GM23338 (cell line): ENCODE results near the gene PTPRE. TPM values are rescaled to one million over a fixed set of nuclear protein-coding genes. Genes with fewer than 3 reads are reported as not detected.

ENCODE experiments used
- ATAC-seq: fragments of 200-7000 bp; cut with Tn5 transposase; 3 replicates; pipeline ENCODE4 v1.9.1; 2020
- DNase-seq: peaks from one replicate; pipeline ENCODE4 v3.0.0-alpha.2; 2015; ENCODE audit warnings: low spot score
- H2AFZ ChIP-seq: fragments of 200-600 bp; sonication (generic); 2 replicates; pipeline ENCODE4 v1.8.0; 2016; ENCODE audit warnings: antibody characterized with exemption, mild to moderate bottlenecking, moderate library complexity
- H3F3A ChIP-seq: fragments of 200-600 bp; sonication (generic); replicated peaks from 2 replicates; pipeline ENCODE4 v1.8.0; 2017; ENCODE audit warnings: antibody characterized with exemption, mixed run types, low read depth
- H3K27ac ChIP-seq: fragments of 200-600 bp; sonication (generic); 2 replicates; pipeline ENCODE4 v1.6.1; 2016; ENCODE audit warnings: low read depth
- H3K27me3 ChIP-seq: fragments of 200-600 bp; sonication (generic); 2 replicates; pipeline ENCODE4 v1.8.0; 2016; ENCODE audit warnings: mild to moderate bottlenecking, mixed run types, moderate library complexity; ENCODE audit not compliant: insufficient read depth
- H3K36me3 ChIP-seq: fragments of 200-600 bp; sonication (generic); 2 replicates; pipeline ENCODE4 v1.8.0; 2016; ENCODE audit warnings: mild to moderate bottlenecking; ENCODE audit not compliant: insufficient read depth
- H3K4me1 ChIP-seq: fragments of 200-600 bp; sonication (generic); 2 replicates; pipeline ENCODE4 v1.8.0; 2016; ENCODE audit warnings: mild to moderate bottlenecking, moderate library complexity; ENCODE audit not compliant: insufficient read depth
- H3K4me2 ChIP-seq: fragments of 200-600 bp; sonication (generic); 2 replicates; pipeline ENCODE4 v1.7.1; 2017; ENCODE audit warnings: mixed run types
- H3K4me3 ChIP-seq: fragments of 200-600 bp; sonication (generic); 2 replicates; pipeline ENCODE4 v1.6.1; 2016; ENCODE audit warnings: mixed run types
- H3K79me2 ChIP-seq: fragments of 200-600 bp; sonication (generic); replicated peaks from 2 replicates; pipeline ENCODE4 v1.8.0; 2017; ENCODE audit warnings: mild to moderate bottlenecking; ENCODE audit not compliant: insufficient read depth
- H3K9me2 ChIP-seq: fragments of 200-600 bp; sonication (generic); 2 replicates; pipeline ENCODE4 v1.8.0; 2017; ENCODE audit not compliant: insufficient read depth
- H4K20me1 ChIP-seq: fragments of 200-600 bp; sonication (generic); replicated peaks from 2 replicates; pipeline ENCODE4 v1.8.0; 2017; ENCODE audit warnings: mild to moderate bottlenecking; ENCODE audit not compliant: insufficient read depth
- H3K27ac Mint-ChIP-seq: 2 replicates; pipeline ENCODE4 v1.8.0; 2020; ENCODE audit warnings: inconsistent platforms, mild to moderate bottlenecking, moderate library complexity, mixed read lengths
- H3K27me3 Mint-ChIP-seq: 3 replicates; pipeline ENCODE4 v1.8.0; 2022; ENCODE audit warnings: low read depth, mild to moderate bottlenecking, moderate library complexity, mixed read lengths, inconsistent platforms; ENCODE audit not compliant: insufficient read depth, poor library complexity
- H3K36me3 Mint-ChIP-seq: 3 replicates; pipeline ENCODE4 v1.8.0; 2021; ENCODE audit warnings: low read depth, mild to moderate bottlenecking, inconsistent platforms, moderate library complexity, mixed read lengths
- H3K4me1 Mint-ChIP-seq: 3 replicates; pipeline ENCODE4 v1.8.0; 2020; ENCODE audit warnings: mild to moderate bottlenecking, inconsistent platforms, mixed read lengths
- H3K4me3 Mint-ChIP-seq: 3 replicates; pipeline ENCODE4 v1.8.0; 2021; ENCODE audit warnings: moderate library complexity, mild to moderate bottlenecking, inconsistent platforms, mixed read lengths
- H3K9me3 Mint-ChIP-seq: 3 replicates; pipeline ENCODE4 v1.8.0; 2020; ENCODE audit warnings: moderate library complexity, mild to moderate bottlenecking, inconsistent platforms, mixed read lengths
- CREB1 ChIP-seq: fragments of 250-450 bp; sonication (Bioruptor Pico); IDR thresholded peaks from 2 replicates; pipeline ENCODE4 v1.5.0; 2020; ENCODE audit warnings: low read depth, mild to moderate bottlenecking, moderate library complexity
- EZH2 ChIP-seq: fragments of 200-600 bp; sonication (generic); IDR thresholded peaks from one replicate; pipeline ENCODE4 v1.8.0; 2017; ENCODE audit warnings: antibody characterized with exemption, mild to moderate bottlenecking, low read depth; ENCODE audit not compliant: unreplicated experiment
- EZH2phosphoT487 ChIP-seq: fragments of 200-600 bp; sonication (generic); IDR thresholded peaks from one replicate; pipeline ENCODE4 v1.8.1; 2018; ENCODE audit warnings: antibody characterized with exemption; ENCODE audit not compliant: unreplicated experiment
- JUNB ChIP-seq: IDR thresholded peaks from one replicate; pipeline ENCODE4 v1.6.1; 2016; ENCODE audit warnings: antibody characterized with exemption; ENCODE audit not compliant: unreplicated experiment
- NANOG ChIP-seq: IDR thresholded peaks from 2 replicates; pipeline ENCODE4 v1.6.1; 2016; ENCODE audit warnings: antibody characterized with exemption, borderline replicate concordance
- POLR2AphosphoS5 ChIP-seq: IDR thresholded peaks from 2 replicates; pipeline ENCODE4 v1.6.1; 2016; ENCODE audit warnings: antibody characterized with exemption, low read depth
- STAT1 ChIP-seq: IDR thresholded peaks from one replicate; pipeline ENCODE4 v1.6.1; 2016; ENCODE audit warnings: antibody characterized with exemption; ENCODE audit not compliant: unreplicated experiment
- ZNF114 ChIP-seq: fragments of 250-450 bp; sonication (Bioruptor Pico); IDR thresholded peaks from 2 replicates; pipeline ENCODE4 v1.5.0; 2020; ENCODE audit warnings: mild to moderate bottlenecking, moderate library complexity
- ZNF331 ChIP-seq: fragments of 250-450 bp; sonication (Bioruptor Pico); IDR thresholded peaks from 2 replicates; pipeline ENCODE4 v1.5.0; 2020; ENCODE audit warnings: low read depth, mild to moderate bottlenecking, moderate library complexity
- polyA plus RNA-seq: library from polyadenylated mRNA; unstranded; fragments of >200 nt; fragmentation: Nextera tagmentation; extraction: Ambion mirVana; gene quantifications from 2 replicates; pipeline ENCODE4 v1.2.1, GENCODE V29; 2016
- total RNA-seq: library from RNA; depleted of rRNA; stranded (reverse); fragments of >200 nt; shearing (Covaris generic); gene quantifications from 2 replicates; pipeline ENCODE4 v1.2.3, GENCODE V29; 2014
- TF ChIP-seq, protein P1 (sequence below): IDR thresholded peaks from 2 replicates; pipeline ENCODE4 v1.6.1; 2016; ENCODE audit warnings: antibody characterized with exemption
- TF ChIP-seq, protein P2 (sequence below): IDR thresholded peaks from one replicate; pipeline ENCODE4 v1.6.1; 2018; ENCODE audit warnings: antibody characterized with exemption; ENCODE audit not compliant: unreplicated experiment
- TF ChIP-seq, protein P3 (sequence below), 2 experiments: fragments of 200-600 bp in 1 of 2; sonication (generic) in 1 of 2; conservative IDR thresholded peaks; 2 replicates each; pipeline versions ENCODE4 v1.5.1 to v1.6.1; 2016 to 2017; ENCODE audit warnings: antibody characterized with exemption in 2 of 2, low read depth in 2 of 2, mild to moderate bottlenecking in 2 of 2, moderate library complexity in 1 of 2
- TF ChIP-seq, protein P4 (sequence below): fragments of 250-450 bp; sonication (Bioruptor Pico); IDR thresholded peaks from 2 replicates; pipeline ENCODE4 v1.5.0; 2020; ENCODE audit warnings: mild to moderate bottlenecking, moderate library complexity

PTPRE gene
- total and polyA plus RNA-seq, 2 experiments from 2014 or later: 0.34 to 0.42 TPM

DNA sequence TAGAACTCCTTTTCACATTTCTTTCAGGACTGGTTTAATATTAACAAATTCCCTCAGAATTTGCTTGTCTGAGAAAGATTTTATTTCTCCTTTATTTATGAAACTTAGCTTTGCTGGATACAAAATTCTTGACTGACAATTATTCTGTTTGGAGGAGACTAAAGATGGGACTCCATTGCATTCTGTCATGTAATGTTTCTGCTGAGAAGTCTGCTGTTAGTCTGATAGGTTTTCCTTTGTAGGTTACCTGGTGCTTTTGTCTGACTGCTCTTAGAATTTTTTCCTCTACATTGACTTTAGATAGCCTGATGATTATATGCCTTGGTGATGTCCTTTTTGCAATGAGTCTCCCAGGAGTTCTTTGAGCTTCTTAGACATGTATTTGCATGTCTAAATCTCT is 37.6 kb upstream of the PTPRE start:
- Mint-ChIP-seq H3K4me3 (no peak overlapping the region), H3K9me3 (peaks cover 26% of the 10 kb centered on the region), H3K36me3 (peaks cover 5% of the 10 kb centered on the region; the same call in 2 of the 3 replicates), H3K27me3 (peaks cover 2% of the 10 kb centered on the region), H3K27ac (no peak overlapping the region), H3K4me1 (no peaks in the 10 kb centered on the region; the same call in 2 of the 3 replicates)
- Histone ChIP-seq H3K9me2 (peaks cover 7% of the 10 kb centered on the region; the same call in 1 of the 2 replicates), H3K4me1 (no peaks in the 10 kb centered on the region), H3K79me2 (no peaks in the 10 kb centered on the region), H3K36me3 (no peaks in the 10 kb centered on the region), H3F3A (no peaks in the 10 kb centered on the region), H3K4me3 (no peak overlapping the region), H2AFZ (no peak overlapping the region), H3K27ac (no peak overlapping the region), H3K4me2 (no peak overlapping the region), H4K20me1 (no peaks in the 10 kb centered on the region), H3K27me3 (no peaks in the 10 kb centered on the region)
- ATAC-seq (no peak), DNase-seq (no peak)
- TF ChIP-seq POLR2AphosphoS5 (no peak), EZH2phosphoT487 (no peak), ZNF331 (CRISPR knock-in tag) (no peak), JUNB (no peak), ZNF114 (CRISPR knock-in tag) (no peak), CREB1 (CRISPR knock-in tag) (no peak), STAT1 (no peak), NANOG (no peak), EZH2 (no peak)
- TF ChIP-seq, protein P1, sequence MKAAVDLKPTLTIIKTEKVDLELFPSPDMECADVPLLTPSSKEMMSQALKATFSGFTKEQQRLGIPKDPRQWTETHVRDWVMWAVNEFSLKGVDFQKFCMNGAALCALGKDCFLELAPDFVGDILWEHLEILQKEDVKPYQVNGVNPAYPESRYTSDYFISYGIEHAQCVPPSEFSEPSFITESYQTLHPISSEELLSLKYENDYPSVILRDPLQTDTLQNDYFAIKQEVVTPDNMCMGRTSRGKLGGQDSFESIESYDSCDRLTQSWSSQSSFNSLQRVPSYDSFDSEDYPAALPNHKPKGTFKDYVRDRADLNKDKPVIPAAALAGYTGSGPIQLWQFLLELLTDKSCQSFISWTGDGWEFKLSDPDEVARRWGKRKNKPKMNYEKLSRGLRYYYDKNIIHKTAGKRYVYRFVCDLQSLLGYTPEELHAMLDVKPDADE: no peak
- TF ChIP-seq, protein P2, sequence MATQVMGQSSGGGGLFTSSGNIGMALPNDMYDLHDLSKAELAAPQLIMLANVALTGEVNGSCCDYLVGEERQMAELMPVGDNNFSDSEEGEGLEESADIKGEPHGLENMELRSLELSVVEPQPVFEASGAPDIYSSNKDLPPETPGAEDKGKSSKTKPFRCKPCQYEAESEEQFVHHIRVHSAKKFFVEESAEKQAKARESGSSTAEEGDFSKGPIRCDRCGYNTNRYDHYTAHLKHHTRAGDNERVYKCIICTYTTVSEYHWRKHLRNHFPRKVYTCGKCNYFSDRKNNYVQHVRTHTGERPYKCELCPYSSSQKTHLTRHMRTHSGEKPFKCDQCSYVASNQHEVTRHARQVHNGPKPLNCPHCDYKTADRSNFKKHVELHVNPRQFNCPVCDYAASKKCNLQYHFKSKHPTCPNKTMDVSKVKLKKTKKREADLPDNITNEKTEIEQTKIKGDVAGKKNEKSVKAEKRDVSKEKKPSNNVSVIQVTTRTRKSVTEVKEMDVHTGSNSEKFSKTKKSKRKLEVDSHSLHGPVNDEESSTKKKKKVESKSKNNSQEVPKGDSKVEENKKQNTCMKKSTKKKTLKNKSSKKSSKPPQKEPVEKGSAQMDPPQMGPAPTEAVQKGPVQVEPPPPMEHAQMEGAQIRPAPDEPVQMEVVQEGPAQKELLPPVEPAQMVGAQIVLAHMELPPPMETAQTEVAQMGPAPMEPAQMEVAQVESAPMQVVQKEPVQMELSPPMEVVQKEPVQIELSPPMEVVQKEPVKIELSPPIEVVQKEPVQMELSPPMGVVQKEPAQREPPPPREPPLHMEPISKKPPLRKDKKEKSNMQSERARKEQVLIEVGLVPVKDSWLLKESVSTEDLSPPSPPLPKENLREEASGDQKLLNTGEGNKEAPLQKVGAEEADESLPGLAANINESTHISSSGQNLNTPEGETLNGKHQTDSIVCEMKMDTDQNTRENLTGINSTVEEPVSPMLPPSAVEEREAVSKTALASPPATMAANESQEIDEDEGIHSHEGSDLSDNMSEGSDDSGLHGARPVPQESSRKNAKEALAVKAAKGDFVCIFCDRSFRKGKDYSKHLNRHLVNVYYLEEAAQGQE: no peak
- TF ChIP-seq, protein P3, sequence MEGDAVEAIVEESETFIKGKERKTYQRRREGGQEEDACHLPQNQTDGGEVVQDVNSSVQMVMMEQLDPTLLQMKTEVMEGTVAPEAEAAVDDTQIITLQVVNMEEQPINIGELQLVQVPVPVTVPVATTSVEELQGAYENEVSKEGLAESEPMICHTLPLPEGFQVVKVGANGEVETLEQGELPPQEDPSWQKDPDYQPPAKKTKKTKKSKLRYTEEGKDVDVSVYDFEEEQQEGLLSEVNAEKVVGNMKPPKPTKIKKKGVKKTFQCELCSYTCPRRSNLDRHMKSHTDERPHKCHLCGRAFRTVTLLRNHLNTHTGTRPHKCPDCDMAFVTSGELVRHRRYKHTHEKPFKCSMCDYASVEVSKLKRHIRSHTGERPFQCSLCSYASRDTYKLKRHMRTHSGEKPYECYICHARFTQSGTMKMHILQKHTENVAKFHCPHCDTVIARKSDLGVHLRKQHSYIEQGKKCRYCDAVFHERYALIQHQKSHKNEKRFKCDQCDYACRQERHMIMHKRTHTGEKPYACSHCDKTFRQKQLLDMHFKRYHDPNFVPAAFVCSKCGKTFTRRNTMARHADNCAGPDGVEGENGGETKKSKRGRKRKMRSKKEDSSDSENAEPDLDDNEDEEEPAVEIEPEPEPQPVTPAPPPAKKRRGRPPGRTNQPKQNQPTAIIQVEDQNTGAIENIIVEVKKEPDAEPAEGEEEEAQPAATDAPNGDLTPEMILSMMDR (conservative IDR thresholded peaks at IDR 0.05; ENCODE audit: low read depth in 2 of 2): no peak
- TF ChIP-seq, protein P4, sequence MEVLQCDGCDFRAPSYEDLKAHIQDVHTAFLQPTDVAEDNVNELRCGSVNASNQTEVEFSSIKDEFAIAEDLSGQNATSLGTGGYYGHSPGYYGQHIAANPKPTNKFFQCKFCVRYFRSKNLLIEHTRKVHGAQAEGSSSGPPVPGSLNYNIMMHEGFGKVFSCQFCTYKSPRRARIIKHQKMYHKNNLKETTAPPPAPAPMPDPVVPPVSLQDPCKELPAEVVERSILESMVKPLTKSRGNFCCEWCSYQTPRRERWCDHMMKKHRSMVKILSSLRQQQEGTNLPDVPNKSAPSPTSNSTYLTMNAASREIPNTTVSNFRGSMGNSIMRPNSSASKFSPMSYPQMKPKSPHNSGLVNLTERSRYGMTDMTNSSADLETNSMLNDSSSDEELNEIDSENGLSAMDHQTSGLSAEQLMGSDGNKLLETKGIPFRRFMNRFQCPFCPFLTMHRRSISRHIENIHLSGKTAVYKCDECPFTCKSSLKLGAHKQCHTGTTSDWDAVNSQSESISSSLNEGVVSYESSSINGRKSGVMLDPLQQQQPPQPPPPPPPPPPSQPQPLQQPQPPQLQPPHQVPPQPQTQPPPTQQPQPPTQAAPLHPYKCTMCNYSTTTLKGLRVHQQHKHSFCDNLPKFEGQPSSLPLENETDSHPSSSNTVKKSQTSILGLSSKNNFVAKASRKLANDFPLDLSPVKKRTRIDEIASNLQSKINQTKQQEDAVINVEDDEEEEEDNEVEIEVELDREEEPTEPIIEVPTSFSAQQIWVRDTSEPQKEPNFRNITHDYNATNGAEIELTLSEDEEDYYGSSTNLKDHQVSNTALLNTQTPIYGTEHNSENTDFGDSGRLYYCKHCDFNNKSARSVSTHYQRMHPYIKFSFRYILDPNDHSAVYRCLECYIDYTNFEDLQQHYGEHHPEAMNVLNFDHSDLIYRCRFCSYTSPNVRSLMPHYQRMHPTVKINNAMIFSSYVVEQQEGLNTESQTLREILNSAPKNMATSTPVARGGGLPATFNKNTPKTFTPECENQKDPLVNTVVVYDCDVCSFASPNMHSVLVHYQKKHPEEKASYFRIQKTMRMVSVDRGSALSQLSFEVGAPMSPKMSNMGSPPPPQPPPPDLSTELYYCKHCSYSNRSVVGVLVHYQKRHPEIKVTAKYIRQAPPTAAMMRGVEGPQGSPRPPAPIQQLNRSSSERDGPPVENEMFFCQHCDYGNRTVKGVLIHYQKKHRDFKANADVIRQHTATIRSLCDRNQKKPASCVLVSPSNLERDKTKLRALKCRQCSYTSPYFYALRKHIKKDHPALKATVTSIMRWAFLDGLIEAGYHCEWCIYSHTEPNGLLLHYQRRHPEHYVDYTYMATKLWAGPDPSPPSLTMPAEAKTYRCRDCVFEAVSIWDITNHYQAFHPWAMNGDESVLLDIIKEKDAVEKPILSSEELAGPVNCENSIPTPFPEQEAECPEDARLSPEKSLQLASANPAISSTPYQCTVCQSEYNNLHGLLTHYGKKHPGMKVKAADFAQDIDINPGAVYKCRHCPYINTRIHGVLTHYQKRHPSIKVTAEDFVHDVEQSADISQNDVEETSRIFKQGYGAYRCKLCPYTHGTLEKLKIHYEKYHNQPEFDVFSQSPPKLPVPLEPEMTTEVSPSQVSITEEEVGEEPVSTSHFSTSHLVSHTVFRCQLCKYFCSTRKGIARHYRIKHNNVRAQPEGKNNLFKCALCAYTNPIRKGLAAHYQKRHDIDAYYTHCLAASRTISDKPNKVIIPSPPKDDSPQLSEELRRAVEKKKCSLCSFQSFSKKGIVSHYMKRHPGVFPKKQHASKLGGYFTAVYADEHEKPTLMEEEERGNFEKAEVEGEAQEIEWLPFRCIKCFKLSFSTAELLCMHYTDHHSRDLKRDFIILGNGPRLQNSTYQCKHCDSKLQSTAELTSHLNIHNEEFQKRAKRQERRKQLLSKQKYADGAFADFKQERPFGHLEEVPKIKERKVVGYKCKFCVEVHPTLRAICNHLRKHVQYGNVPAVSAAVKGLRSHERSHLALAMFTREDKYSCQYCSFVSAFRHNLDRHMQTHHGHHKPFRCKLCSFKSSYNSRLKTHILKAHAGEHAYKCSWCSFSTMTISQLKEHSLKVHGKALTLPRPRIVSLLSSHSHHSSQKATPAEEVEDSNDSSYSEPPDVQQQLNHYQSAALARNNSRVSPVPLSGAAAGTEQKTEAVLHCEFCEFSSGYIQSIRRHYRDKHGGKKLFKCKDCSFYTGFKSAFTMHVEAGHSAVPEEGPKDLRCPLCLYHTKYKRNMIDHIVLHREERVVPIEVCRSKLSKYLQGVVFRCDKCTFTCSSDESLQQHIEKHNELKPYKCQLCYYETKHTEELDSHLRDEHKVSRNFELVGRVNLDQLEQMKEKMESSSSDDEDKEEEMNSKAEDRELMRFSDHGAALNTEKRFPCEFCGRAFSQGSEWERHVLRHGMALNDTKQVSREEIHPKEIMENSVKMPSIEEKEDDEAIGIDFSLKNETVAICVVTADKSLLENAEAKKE (CRISPR knock-in tag): no peak
